ENCODE data around the gene DOCK9.
A peak's percentile ranks its signal among the peaks of the same experiment; 100 is the strongest.
"Not testable (repeated sequence)": the region's sequence is repeated elsewhere in the genome, so short reads cannot be mapped to it uniquely, and the experiment has no call there.

The DOCK9 gene

DNA sequence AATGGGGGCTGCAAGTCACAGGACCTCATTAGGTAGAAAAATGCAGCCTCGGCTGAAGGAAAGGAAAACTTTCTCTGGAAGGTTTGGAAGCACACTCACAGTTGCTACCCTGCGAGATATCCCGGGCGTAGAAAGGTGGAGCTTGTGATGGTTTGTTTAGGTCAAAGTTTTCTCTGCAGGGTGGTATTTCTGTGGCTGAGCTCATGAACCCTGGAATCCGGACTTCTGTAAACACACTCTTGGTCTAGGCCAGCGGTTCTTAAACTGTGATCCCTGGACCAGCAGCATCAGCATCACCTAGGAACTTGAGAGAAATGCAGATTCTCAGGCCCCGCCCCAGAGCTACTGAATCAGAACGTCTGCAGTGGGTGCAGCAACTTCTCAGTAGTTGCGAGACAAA, 222.1 kb downstream of the DOCK9 start:
- no peak for DNase-seq

DNA sequence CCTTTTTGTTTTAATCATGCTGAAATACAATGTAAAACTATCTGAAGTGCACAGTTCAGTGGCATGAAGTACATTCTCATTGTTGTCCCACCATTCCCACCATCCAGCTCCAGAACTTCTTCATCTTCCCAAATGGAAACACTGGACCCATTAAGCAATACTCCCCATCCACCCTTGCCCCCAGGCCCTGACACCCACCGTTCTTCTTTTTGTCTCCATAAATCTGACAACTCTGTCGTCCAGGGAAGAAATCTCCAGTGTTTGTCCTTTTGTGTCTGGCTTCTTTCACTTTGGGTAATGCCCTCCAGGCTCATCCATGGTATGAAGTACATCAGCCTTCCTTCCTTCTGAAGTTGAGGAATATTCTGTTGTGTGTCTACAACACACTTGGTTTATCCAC, 222.7 kb downstream of the DOCK9 start:
- no peak for DNase-seq

GRCh38 chr13:98754468-98754867, 223.4 kb downstream of the DOCK9 start:
- not testable (repeated sequence) for DNase-seq

DNA sequence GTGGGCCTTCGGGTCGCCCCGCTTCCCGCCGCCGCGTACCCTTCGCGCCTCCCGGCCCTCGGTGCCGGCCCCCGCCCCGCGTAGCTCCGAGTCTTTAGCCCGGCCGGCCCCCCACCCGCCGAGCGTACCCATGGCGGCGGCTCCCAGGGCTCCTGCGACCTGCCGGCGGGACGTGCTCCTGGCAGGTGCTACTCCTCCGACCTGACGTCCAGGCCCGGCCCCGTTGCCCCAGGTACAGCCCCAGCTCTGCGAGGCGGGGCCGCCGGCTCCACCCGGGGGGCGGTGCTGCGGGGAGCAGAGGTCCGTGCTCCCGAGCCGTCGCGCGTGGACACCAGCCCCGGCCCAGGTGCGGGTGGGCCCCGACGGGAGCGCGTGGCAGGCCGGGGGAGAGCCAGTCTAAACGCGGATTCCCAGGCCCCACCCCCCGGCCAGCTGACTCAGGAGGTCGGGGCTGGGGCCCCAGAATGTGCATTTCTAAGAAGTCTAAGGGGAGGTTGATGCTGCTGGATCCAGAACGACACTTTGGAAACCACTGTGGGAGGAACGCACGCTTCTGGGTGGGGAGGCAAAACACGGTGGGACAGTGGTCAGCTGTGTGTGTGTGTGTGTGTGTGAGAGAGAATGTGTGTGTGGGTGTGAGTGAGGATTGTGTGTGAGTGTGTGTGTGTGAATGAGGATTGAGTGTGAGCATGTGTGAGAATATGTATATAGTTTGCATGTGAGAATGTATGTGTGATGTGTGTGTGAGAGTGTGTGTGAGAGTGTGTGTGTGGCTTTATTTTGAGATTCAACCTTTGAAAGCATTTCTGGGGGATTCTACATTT, 225.2 kb downstream of the DOCK9 start, which contains the start of gene SLC15A1:
SLC15A1 (minus strand) TSS at position 206 of the 824 bp plus-strand sequence; CDS start at position 132, 74 bp downstream.
- DNase-seq = no peak

DNA sequence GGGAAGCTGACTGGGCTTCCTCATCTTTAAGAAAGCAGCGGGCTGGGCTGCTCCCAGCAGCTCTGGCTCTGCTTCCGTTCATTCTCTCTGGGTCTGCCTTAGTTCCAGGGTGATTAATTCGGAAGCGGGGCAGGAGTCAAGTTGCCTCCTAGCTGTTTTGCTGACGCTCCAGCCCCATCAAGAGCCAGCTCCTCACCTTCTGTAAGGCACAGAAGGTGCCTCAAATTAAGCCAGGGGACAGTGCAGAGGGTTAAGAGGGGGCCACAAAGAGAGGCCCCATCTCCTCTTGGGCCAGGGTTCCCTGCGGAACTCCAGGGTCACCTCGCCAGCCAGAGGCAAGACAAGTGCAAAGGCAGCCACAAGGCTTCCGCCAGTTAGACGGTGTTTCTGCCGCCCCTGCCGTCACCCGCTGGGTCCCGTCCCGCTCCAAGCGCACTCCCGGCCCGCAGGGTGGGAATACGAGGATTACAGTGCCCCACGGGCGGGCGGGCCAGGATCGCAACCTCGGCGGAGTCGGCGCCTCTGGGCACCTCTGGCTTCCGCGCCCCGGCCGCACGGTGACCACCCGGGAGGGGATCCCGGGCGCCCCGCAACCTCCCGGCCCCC, 225.9 kb downstream of the DOCK9 start:
- no peak for DNase-seq

DNA sequence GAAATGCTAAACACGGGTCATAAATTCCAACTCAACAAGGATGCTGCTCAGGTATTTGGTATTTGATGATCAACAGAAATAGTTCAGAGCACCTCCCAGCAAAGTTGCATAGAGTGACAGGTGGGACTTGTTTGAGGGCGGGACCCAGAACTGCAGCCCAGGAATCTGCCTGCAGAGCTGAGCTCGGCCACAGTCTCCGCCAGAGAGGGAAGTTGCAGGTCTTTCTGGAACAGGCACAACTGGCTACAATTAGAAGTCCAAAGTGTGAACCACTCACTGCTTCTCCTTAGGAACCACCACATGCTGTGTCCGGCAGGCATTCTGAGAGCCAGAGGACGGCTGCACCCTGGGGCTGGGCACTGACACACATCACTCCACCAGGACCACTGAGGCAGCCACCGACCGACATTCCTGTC, 226.5 kb downstream of the DOCK9 start:
- DNase-seq = no peak

DNA sequence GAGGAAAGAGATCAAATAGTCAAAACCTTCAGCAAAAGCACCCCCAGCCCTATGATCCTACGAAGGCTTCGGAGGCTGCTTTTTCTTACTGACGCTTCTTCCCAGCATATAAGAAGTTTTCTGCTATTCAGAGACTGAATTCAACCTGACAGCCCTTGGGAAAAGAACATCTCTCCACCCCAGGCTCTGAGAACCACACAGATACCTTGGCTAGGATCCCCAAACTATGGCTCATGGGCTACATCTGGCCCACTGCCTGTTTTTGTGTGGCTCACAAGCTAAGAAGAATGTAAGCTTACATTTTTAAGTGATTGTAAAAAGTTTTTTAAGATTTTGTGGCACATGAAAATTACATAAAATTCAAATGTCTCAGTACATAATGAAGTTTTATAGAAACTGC, 228.4 kb downstream of the DOCK9 start:
- peak; percentile 61 for DNase-seq

DNA sequence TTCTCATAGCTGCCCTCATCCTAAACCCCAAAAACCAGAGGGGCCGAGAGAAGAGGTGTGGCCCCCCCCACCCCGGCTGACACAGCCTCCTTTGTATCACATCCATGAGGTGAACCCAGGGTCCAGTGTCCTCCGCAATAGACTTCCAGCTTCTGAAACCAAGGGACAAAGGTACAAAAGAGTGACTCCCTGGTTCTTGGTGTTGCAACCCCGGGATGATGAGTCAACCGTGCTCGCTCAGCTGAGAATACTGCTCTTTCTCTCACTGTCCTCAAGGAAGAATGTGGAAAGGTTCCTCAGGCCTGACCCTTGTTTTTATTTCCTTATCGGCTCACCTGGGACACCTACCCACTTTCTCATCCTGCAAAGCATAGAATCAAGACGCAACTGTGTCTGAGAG, 230.9 kb downstream of the DOCK9 start:
- no peak for DNase-seq

All from fibroblast of skin of right quadriceps (primary cell).